Kidney (tissue), 14 donors: ENCODE results near the gene CDYL. TPM values are rescaled to one million over a fixed set of nuclear protein-coding genes. Genes with fewer than 3 reads are reported as not detected.

Source experiments
- DNase-seq, 5 donors: peaks; one replicate each; pipeline ENCODE4 v3.0.0-alpha.2; 2013 to 2020
- FAIRE-seq: peaks from 2 replicates; lab custom pipeline; 2012; peaks lifted over from hg19 to GRCh38; lab: Jason Lieb, UNC
- H3K27ac ChIP-seq, 2 donors: one replicate each; pipeline ENCODE4 v1.7.0; 2013; ENCODE audit warnings: low read depth in 2 of 2, low read length in 2 of 2, inconsistent platforms in 1 of 2
- H3K27me3 ChIP-seq: one replicate; pipeline ENCODE4 v1.7.1; 2013; ENCODE audit warnings: low read length, inconsistent platforms; ENCODE audit not compliant: control insufficient read depth, insufficient read depth
- H3K36me3 ChIP-seq, 3 donors: one replicate each; pipeline versions ENCODE4 v1.7.0 to v1.7.1; 2013; ENCODE audit warnings: low read length in 3 of 3, control low read depth in 1 of 3, inconsistent platforms in 1 of 3; ENCODE audit not compliant: insufficient read depth in 3 of 3, control insufficient read depth in 2 of 3
- H3K4me1 ChIP-seq, 3 donors: one replicate each; pipeline versions ENCODE4 v1.7.0 to v1.7.1; 2013; ENCODE audit warnings: low read length in 3 of 3, inconsistent platforms in 1 of 3, low read depth in 1 of 3; ENCODE audit not compliant: control insufficient read depth in 2 of 3, insufficient read depth in 2 of 3
- H3K4me3 ChIP-seq, 3 donors: one replicate each; pipeline versions ENCODE4 v1.7.0 to v1.8.1; 2013; ENCODE audit warnings: low read length in 3 of 3, control low read depth in 1 of 3, inconsistent platforms in 1 of 3
- H3K9ac ChIP-seq, 3 donors: one replicate each; pipeline versions ENCODE4 v1.7.0 to v1.7.1; 2013; ENCODE audit warnings: low read length in 3 of 3, control low read depth in 1 of 3, inconsistent platforms in 1 of 3
- H3K9me3 ChIP-seq, 3 donors: one replicate each; pipeline versions ENCODE4 v1.7.0 to v1.7.1; 2013; ENCODE audit warnings: low read length in 3 of 3, control low read depth in 1 of 3, inconsistent platforms in 1 of 3; ENCODE audit not compliant: control insufficient read depth in 2 of 3, insufficient read depth in 1 of 3
- intact Hi-C: fragments of 100-400 bp; cut with DNase I; formaldehyde crosslinking; loops from one replicate; pipeline ENCODE4 v1.11.1; 2022
- polyA plus RNA-seq: library from polyadenylated mRNA; stranded (reverse); fragments of 350-450 nt; fragmentation: Illumina TruSeq; extraction: RNeasy Lipid Tissue Mini Kit (QIAGEN cat#74804); gene quantifications from one replicate; pipeline ENCODE4 v1.2.3, GENCODE V29; 2014; ENCODE audit warnings: low read depth, low replicate concordance; ENCODE audit not compliant: insufficient read depth
- total RNA-seq: library from RNA; stranded (reverse); fragmentation: NEBNext Ultra II Directional; extraction: Animal tissue kit (Norgen Biotek cat#: 25700); gene quantifications from one replicate; pipeline ENCODE4 v1.2.1, GENCODE V29; 2021
- TF ChIP-seq, protein P1 (sequence below): IDR thresholded peaks from 3 replicates; pipeline ENCODE4 v1.5.1; 2012; ENCODE audit warnings: mild to moderate bottlenecking, moderate library complexity, borderline replicate concordance; ENCODE audit not compliant: insufficient read depth; ENCODE audit errors: extremely low read depth
- donor health status: control.
- donor health status: control.
- donor health status: control.
- donor health status: control.
- donor health status: control.
- donor health status: DM: yes; HTN: yes; CAD: no.
- donor health status: Normal renal cell carcinoma (clear cell type).

The CDYL gene
- total and polyA plus RNA-seq, 2 donors from 2014 or later: 7.4 to 46.8 TPM

DNA sequence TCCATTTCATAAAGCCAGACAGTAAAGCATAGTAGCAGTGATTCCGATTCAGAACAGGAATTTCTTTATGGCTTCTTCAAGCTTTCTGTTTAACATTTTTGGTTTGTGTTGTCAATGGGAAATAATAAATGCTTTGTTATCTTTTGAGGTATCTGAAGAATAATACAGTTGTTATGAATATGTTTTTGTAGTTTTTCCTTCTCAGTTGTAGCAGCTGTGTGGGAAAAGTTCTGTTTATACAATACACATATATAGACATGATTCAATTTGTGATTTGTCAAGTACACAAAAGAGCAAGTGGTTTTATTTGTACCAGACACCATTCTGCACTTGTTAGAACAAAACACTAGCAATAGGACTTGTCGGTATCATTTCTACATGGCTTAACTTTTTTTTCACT, 96.6 kb downstream of the CDYL start:
- Histone ChIP-seq H3K36me3 (no peaks in the 10 kb centered on the region), H3K27me3 (no peaks in the 10 kb centered on the region), H3K9me3 (peaks cover 0 to 1% (median under 1%) of the 10 kb centered on the region in 3 donors), H3K4me3 (no peak overlapping the region), H3K9ac (no peak overlapping the region), H3K4me1 (peaks cover 0 to 6% (median 0%) of the 10 kb centered on the region in 3 donors), H3K27ac (no peak overlapping the region)
- intact Hi-C loops: no loop called here
- DNase-seq (no peak), FAIRE-seq (no peak)
- TF ChIP-seq, protein P1, sequence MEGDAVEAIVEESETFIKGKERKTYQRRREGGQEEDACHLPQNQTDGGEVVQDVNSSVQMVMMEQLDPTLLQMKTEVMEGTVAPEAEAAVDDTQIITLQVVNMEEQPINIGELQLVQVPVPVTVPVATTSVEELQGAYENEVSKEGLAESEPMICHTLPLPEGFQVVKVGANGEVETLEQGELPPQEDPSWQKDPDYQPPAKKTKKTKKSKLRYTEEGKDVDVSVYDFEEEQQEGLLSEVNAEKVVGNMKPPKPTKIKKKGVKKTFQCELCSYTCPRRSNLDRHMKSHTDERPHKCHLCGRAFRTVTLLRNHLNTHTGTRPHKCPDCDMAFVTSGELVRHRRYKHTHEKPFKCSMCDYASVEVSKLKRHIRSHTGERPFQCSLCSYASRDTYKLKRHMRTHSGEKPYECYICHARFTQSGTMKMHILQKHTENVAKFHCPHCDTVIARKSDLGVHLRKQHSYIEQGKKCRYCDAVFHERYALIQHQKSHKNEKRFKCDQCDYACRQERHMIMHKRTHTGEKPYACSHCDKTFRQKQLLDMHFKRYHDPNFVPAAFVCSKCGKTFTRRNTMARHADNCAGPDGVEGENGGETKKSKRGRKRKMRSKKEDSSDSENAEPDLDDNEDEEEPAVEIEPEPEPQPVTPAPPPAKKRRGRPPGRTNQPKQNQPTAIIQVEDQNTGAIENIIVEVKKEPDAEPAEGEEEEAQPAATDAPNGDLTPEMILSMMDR: no peak

DNA sequence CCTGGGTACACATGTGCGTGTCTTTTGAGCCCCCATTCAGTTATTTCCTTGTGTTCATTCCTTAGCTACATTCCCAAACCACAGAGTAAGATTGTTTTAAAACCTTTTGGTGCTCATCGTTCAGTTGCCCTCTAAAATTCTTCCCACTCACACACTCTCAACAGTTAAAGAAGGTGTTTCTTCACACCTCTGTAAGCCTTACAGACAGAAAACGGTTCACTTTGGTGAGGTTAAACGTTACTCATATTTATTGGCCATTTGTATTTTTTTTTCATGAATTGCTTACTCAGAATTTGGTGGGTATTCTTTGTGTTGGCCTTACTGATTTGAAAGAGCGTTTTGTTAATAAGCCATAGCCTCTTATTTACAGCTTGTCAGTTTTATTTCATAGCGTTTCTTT, 97.7 kb downstream of the CDYL start:
- Histone ChIP-seq H3K27me3 (no peaks in the 10 kb centered on the region), H3K9ac (no peak overlapping the region), H3K9me3 (no peaks in the 10 kb centered on the region), H3K4me3 (no peak overlapping the region), H3K36me3 (no peaks in the 10 kb centered on the region), H3K4me1 (peaks cover 0 to 6% (median 0%) of the 10 kb centered on the region in 3 donors), H3K27ac (no peak overlapping the region)
- TF ChIP-seq, protein P1: no peak
- FAIRE-seq (no peak), DNase-seq (no peak)
- intact Hi-C loops: no loop called here

DNA sequence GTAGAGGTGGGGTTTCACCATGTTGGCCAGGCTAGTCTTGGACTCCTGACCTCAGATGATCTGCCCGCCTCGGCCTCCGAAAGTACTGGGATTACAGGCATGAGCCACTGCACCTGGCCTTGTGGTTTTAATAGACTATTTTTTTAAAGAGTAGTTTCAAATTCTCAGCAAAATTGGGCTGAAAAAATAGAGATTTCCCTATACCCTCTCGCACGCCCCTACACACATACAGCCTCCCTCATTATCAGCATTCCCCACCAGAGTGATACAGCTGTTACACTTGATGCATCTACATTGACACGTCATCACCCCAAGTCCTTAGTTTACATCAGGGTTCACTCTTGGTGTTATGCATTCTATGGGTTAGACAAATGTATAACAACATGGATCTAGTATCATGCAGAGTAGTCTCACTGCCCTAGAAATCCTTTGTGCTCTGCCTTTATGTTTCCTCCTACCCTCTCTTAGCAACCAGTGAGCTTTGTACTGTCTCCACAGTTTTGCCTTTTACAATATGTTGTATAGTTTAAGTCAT, 103.6 kb downstream of the CDYL start:
- peaks cover 0 to 6% (median 0%) of the 10 kb centered on the region in 3 donors for H3K4me1 ChIP-seq
- DNase-seq (no peak), FAIRE-seq (no peak)
- H3K36me3 ChIP-seq: no peaks in the 10 kb centered on the region
- TF ChIP-seq, protein P1: no peak
- no peak overlapping the region for H3K9ac ChIP-seq
- no peak overlapping the region for H3K27ac ChIP-seq
- H3K27me3 ChIP-seq: no peaks in the 10 kb centered on the region
- intact Hi-C loops: no loop called here
- H3K9me3 ChIP-seq: no peaks in the 10 kb centered on the region
- no peak overlapping the region for H3K4me3 ChIP-seq

DNA sequence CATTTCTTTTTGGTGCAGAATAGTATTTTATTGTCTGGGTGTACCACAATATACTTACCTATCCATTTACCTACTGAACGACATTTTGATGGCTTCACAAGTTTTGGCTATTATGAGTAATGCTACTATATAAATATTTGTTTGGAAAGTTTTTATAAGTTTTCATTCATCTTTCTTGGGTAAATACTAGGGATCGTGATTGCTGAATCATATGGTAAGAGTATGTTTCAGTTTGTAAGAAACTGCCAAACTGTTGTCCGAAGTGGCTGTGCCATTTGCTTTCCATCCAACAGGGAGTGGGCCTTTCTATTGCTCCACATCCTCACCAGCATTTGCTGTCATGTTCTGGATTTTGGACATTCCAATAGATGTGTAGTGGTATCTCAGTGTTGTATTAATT, 104.2 kb downstream of the CDYL start:
- intact Hi-C loops: no loop called here
- TF ChIP-seq, protein P1: no peak
- no peaks in the 10 kb centered on the region for H3K9me3 ChIP-seq
- H3K27ac ChIP-seq: no peak overlapping the region
- no peak overlapping the region for H3K9ac ChIP-seq
- FAIRE-seq (no peak), DNase-seq (no peak)
- H3K4me3 ChIP-seq: no peak overlapping the region
- H3K27me3 ChIP-seq: no peaks in the 10 kb centered on the region
- H3K4me1 ChIP-seq: peaks cover 0 to 6% (median 0%) of the 10 kb centered on the region in 3 donors
- H3K36me3 ChIP-seq: no peaks in the 10 kb centered on the region
